Measurements from ENCODE around the gene TLCD2.

- TF ChIP-seq CTCF (CRISPR knock-in tag; IDR thresholded peaks at IDR 0.05) (no peak), SP2 (CRISPR knock-in tag; IDR thresholded peaks at IDR 0.05) (no peak), IKZF4 (CRISPR knock-in tag; IDR thresholded peaks at IDR 0.05; ENCODE audit: borderline replicate concordance, low read depth, not compliant biosample characterization) (no peak), ZNF318 (CRISPR knock-in tag; IDR thresholded peaks at IDR 0.05) (no peak), ZNF441 (CRISPR knock-in tag; IDR thresholded peaks at IDR 0.05; ENCODE audit: borderline replicate concordance) (no peak), GLI4 (CRISPR knock-in tag; IDR thresholded peaks at IDR 0.05; ENCODE audit: borderline replicate concordance) (no peak)
Measured at GRCh38 chr17:1725642-1726511, 15.7 kb upstream of the TLCD2 start.

Measured in HepG2 (cell line).